CD14-positive monocyte (primary cell): ENCODE data around the gene DMWD. TPM values are rescaled to one million over a fixed set of nuclear protein-coding genes. Genes with fewer than 3 reads are reported as not detected.

Source experiments
- DNase-seq, 3 donors: peaks; one replicate each; pipeline ENCODE4 v3.0.0-alpha.2; 2011 to 2022
- H2AFZ ChIP-seq: 2 replicates; pipeline ENCODE4 v1.6.0; 2012; ENCODE audit warnings: mild to moderate bottlenecking, low read depth, low read length, inconsistent platforms; ENCODE audit not compliant: insufficient read depth, poor library complexity, severe bottlenecking
- H3K27ac ChIP-seq, 2 donors: 1 replicate in 1 of 2; 2 replicates in 1 of 2; pipeline ENCODE4 v1.5.1; 2012 to 2013; ENCODE audit warnings: low read length in 2 of 2, control low read depth in 1 of 2, inconsistent platforms in 1 of 2, low read depth in 1 of 2, mild to moderate bottlenecking in 1 of 2
- H3K27me3 ChIP-seq, 2 donors: one replicate each; pipeline versions ENCODE4 v1.6.0 to v1.6.1; 2011 to 2013; ENCODE audit warnings: low read length in 2 of 2; ENCODE audit not compliant: control insufficient read depth in 2 of 2, insufficient read depth in 2 of 2
- H3K36me3 ChIP-seq, 2 donors: replicated peaks in 1 of 2; 1 replicate in 1 of 2; 2 replicates in 1 of 2; pipeline versions ENCODE4 v1.5.1 to v1.6.1; 2012 to 2013; ENCODE audit warnings: low read length in 2 of 2, control low read depth in 1 of 2, inconsistent platforms in 1 of 2, mild to moderate bottlenecking in 1 of 2; ENCODE audit not compliant: insufficient read depth in 2 of 2, control insufficient read depth in 1 of 2
- H3K4me1 ChIP-seq, 2 donors: 1 replicate in 1 of 2; 2 replicates in 1 of 2; pipeline versions ENCODE4 v1.5.1 to v1.6.1; 2012 to 2013; ENCODE audit warnings: low read length in 2 of 2, control low read depth in 1 of 2, inconsistent platforms in 1 of 2, mild to moderate bottlenecking in 1 of 2, moderate library complexity in 1 of 2; ENCODE audit not compliant: insufficient read depth in 2 of 2, control insufficient read depth in 1 of 2
- H3K4me2 ChIP-seq: replicated peaks from 2 replicates; pipeline ENCODE3; 2012; ENCODE audit warnings: low read length, moderate library complexity, mild to moderate bottlenecking; ENCODE audit not compliant: poor library complexity, severe bottlenecking; ENCODE audit errors: extremely low read depth
- H3K4me3 ChIP-seq, 3 experiments: fragments of 200-600 bp in 1 of 3; sonication (generic) in 1 of 3; replicated peaks in 1 of 3; 1 replicate in 2 of 3; 2 replicates in 1 of 3; pipeline ENCODE4 v1.5.1; 2011 to 2013; ENCODE audit warnings: low read length in 3 of 3, mild to moderate bottlenecking in 3 of 3, control low read depth in 2 of 3, low read depth in 2 of 3, inconsistent platforms in 1 of 3, moderate library complexity in 1 of 3
- H3K79me2 ChIP-seq: 2 replicates; pipeline ENCODE4 v1.6.0; 2012; ENCODE audit warnings: mild to moderate bottlenecking, control low read depth, inconsistent platforms, low read length, moderate library complexity; ENCODE audit not compliant: insufficient read depth
- H3K9ac ChIP-seq: 2 replicates; pipeline ENCODE4 v1.6.0; 2017; ENCODE audit warnings: low read length, mild to moderate bottlenecking; ENCODE audit not compliant: insufficient read depth, poor library complexity, severe bottlenecking
- H3K9me3 ChIP-seq, 2 donors: replicated peaks in 1 of 2; 1 replicate in 1 of 2; 2 replicates in 1 of 2; pipeline versions ENCODE4 v1.5.1 to v1.6.1; 2012 to 2013; ENCODE audit warnings: low read length in 2 of 2, control low read depth in 1 of 2; ENCODE audit not compliant: control insufficient read depth in 1 of 2, insufficient read depth in 1 of 2
- H4K20me1 ChIP-seq: 2 replicates; pipeline ENCODE4 v1.6.0; 2012; ENCODE audit warnings: mild to moderate bottlenecking, low read length, control low read depth, moderate library complexity; ENCODE audit not compliant: insufficient read depth
- H3K27ac Mint-ChIP-seq, 7 donors: one replicate each; pipeline ENCODE4 v1.8.0; 2020; ENCODE audit warnings: mild to moderate bottlenecking in 7 of 7, mixed read lengths in 7 of 7, moderate library complexity in 6 of 7, inconsistent platforms in 2 of 7
- H3K27me3 Mint-ChIP-seq, 3 donors: one replicate each; pipeline ENCODE4 v1.8.0; 2021 to 2022; ENCODE audit warnings: low read depth in 3 of 3, mild to moderate bottlenecking in 3 of 3, mixed read lengths in 3 of 3, moderate library complexity in 3 of 3, inconsistent platforms in 1 of 3
- H3K36me3 Mint-ChIP-seq, 2 donors: one replicate each; pipeline ENCODE4 v1.8.0; 2020; ENCODE audit warnings: mixed read lengths in 2 of 2, inconsistent platforms in 1 of 2, mild to moderate bottlenecking in 1 of 2
- H3K4me1 Mint-ChIP-seq: one replicate; pipeline ENCODE4 v1.8.0; 2020; ENCODE audit warnings: mild to moderate bottlenecking, mixed read lengths
- H3K4me3 Mint-ChIP-seq, 2 donors: one replicate each; pipeline ENCODE4 v1.8.0; 2020; ENCODE audit warnings: mild to moderate bottlenecking in 2 of 2, mixed read lengths in 2 of 2, moderate library complexity in 1 of 2
- H3K9me3 Mint-ChIP-seq, 7 donors: one replicate each; pipeline ENCODE4 v1.8.0; 2020 to 2022; ENCODE audit warnings: mixed read lengths in 7 of 7, mild to moderate bottlenecking in 6 of 7, moderate library complexity in 6 of 7, inconsistent platforms in 2 of 7
- WGBS: methylation state at CpG from one replicate; pipeline ENCODE4 v1.1.5; 2013; ENCODE audit warnings: missing lambda C conversion rate; ENCODE audit not compliant: insufficient coverage; 5-methylcytosine and 5-hydroxymethylcytosine counted together
- intact Hi-C, 2 donors: fragments of 100-400 bp; cut with micrococcal nuclease; formaldehyde crosslinking; loops; one replicate each; pipeline versions ENCODE4 v1.15.0 to v1.15.1; 2023
- polyA plus RNA-seq, 3 donors: library from polyadenylated mRNA; depleted of rRNA in 1 of 3; unstranded in 2 of 3; stranded (reverse) in 1 of 3; fragments of 300-500 nt in 2 of 3; fragments of >200 nt in 1 of 3; fragmentation: Illumina TruSeq in 2 of 3; gene quantifications; 1 replicate in 2 of 3; 2 replicates in 1 of 3; pipeline ENCODE4 v1.2.3, GENCODE V29; 2012 to 2021
- TF ChIP-seq, protein P1 (sequence below): fragments of 200-600 bp; IDR thresholded peaks from one replicate; pipeline ENCODE4 v1.8.0; 2022; ENCODE audit warnings: antibody characterized with exemption, mild to moderate bottlenecking

DMWD gene
- polyA plus RNA-seq, 3 donors, result 1.5 to 3.4 (median 2.4) TPM

- H3K36me3 ChIP-seq, result peaks cover 94 to 99% of the 10 kb centered on the region in 2 donors
- H3K4me1 ChIP-seq, result no peaks in the 10 kb centered on the region
- 99% methylated on average over 5 of the region's 9 CpGs for WGBS
- no peak overlapping the region for H3K4me2 ChIP-seq
- H3K27me3 Mint-ChIP-seq, result peaks cover 0 to 5% (median 0%) of the 10 kb centered on the region in 3 donors
- H3K27ac Mint-ChIP-seq, result peak overlapping the region in 1 of 7 donors; percentile 12
- TF ChIP-seq, protein P1, sequence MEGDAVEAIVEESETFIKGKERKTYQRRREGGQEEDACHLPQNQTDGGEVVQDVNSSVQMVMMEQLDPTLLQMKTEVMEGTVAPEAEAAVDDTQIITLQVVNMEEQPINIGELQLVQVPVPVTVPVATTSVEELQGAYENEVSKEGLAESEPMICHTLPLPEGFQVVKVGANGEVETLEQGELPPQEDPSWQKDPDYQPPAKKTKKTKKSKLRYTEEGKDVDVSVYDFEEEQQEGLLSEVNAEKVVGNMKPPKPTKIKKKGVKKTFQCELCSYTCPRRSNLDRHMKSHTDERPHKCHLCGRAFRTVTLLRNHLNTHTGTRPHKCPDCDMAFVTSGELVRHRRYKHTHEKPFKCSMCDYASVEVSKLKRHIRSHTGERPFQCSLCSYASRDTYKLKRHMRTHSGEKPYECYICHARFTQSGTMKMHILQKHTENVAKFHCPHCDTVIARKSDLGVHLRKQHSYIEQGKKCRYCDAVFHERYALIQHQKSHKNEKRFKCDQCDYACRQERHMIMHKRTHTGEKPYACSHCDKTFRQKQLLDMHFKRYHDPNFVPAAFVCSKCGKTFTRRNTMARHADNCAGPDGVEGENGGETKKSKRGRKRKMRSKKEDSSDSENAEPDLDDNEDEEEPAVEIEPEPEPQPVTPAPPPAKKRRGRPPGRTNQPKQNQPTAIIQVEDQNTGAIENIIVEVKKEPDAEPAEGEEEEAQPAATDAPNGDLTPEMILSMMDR, result no peak
- peaks cover 88 to 100% of the 10 kb centered on the region in 2 donors for H3K36me3 Mint-ChIP-seq
- no peaks in the 10 kb centered on the region for H3K79me2 ChIP-seq
- peaks cover 17% of the 10 kb centered on the region for H4K20me1 ChIP-seq
- intact Hi-C loops, result no loop called here
- no peak overlapping the region for H3K4me3 Mint-ChIP-seq
- no peak overlapping the region for H3K9ac ChIP-seq
- no peaks in the 10 kb centered on the region for H3K9me3 ChIP-seq
- H3K4me3 ChIP-seq, result no peak overlapping the region
- no peaks in the 10 kb centered on the region for H3K4me1 Mint-ChIP-seq
- no peaks in the 10 kb centered on the region for H3K27me3 ChIP-seq
- H3K27ac ChIP-seq, result no peak overlapping the region
- no peak for DNase-seq
- no peak overlapping the region for H2AFZ ChIP-seq
- H3K9me3 Mint-ChIP-seq, result no peaks in the 10 kb centered on the region
Observed at GRCh38 chr19:45828523-45828922, 35.9 kb upstream of the DMWD start.

- H3K4me2 ChIP-seq, result no peak overlapping the region
- no peak overlapping the region for H3K27ac ChIP-seq
- peaks cover 0 to 5% (median 0%) of the 10 kb centered on the region in 3 donors for H3K27me3 Mint-ChIP-seq
- H3K4me1 ChIP-seq, result no peaks in the 10 kb centered on the region
- no peaks in the 10 kb centered on the region for H3K79me2 ChIP-seq
- peaks cover 93 to 100% of the 10 kb centered on the region in 2 donors for H3K36me3 Mint-ChIP-seq
- peak overlapping the region in 1 of 7 donors; percentile 78 for H3K27ac Mint-ChIP-seq
- H3K4me3 ChIP-seq, result no peak overlapping the region
- TF ChIP-seq, protein P1, result no peak
- no peak overlapping the region for H2AFZ ChIP-seq
- no peak overlapping the region for H3K9ac ChIP-seq
- no peaks in the 10 kb centered on the region for H3K9me3 ChIP-seq
- H3K4me3 Mint-ChIP-seq, result no peak overlapping the region
- peaks cover 17% of the 10 kb centered on the region for H4K20me1 ChIP-seq
- 97% methylated on average over 15 of the region's 16 CpGs for WGBS
- no peaks in the 10 kb centered on the region for H3K27me3 ChIP-seq
- no peaks in the 10 kb centered on the region for H3K9me3 Mint-ChIP-seq
- peaks cover 97 to 99% of the 10 kb centered on the region in 2 donors for H3K36me3 ChIP-seq
- intact Hi-C loops, result no loop called here
- no peaks in the 10 kb centered on the region for H3K4me1 Mint-ChIP-seq
- no peak for DNase-seq
Observed at GRCh38 chr19:45827459-45828093, 34.9 kb upstream of the DMWD start.
